ENCODE results near the gene C1GALT1.

DNA sequence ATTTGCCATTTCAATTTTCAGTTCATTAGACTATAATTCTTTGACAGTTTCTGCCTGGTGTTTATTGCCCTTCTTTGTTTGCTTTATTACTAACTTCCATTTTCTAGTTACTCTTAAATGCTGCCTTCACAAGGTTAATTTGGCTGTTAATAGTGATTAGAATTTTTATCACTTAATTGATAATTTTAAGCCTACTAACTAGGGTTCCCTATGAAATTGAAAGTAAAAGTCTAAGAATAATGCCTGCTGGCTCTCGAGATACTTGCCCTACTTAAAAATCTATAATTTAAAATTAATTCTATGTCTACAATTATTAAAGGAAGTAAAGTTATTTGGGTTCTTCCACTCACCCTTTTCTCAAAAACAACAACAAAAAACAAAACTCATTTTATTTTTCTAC is 65.3 kb downstream of the C1GALT1 start:
- TF ChIP-seq, protein P1, sequence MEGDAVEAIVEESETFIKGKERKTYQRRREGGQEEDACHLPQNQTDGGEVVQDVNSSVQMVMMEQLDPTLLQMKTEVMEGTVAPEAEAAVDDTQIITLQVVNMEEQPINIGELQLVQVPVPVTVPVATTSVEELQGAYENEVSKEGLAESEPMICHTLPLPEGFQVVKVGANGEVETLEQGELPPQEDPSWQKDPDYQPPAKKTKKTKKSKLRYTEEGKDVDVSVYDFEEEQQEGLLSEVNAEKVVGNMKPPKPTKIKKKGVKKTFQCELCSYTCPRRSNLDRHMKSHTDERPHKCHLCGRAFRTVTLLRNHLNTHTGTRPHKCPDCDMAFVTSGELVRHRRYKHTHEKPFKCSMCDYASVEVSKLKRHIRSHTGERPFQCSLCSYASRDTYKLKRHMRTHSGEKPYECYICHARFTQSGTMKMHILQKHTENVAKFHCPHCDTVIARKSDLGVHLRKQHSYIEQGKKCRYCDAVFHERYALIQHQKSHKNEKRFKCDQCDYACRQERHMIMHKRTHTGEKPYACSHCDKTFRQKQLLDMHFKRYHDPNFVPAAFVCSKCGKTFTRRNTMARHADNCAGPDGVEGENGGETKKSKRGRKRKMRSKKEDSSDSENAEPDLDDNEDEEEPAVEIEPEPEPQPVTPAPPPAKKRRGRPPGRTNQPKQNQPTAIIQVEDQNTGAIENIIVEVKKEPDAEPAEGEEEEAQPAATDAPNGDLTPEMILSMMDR (IDR thresholded peaks at IDR 0.05), result no peak
- no peak for TF ChIP-seq POLR2A (IDR thresholded peaks at IDR 0.05)

All from lower leg skin (tissue), 3 donors.